Skeletal muscle tissue (tissue), 4 donors: ENCODE results near the gene TMEM39B. TPM values are rescaled to one million over a fixed set of nuclear protein-coding genes. Genes with fewer than 3 reads are reported as not detected.

Experiments
- H3K27ac ChIP-seq: one replicate; pipeline ENCODE4 v1.7.0; 2013; ENCODE audit warnings: mild to moderate bottlenecking, low read depth, low read length, inconsistent platforms
- H3K27me3 ChIP-seq, 3 donors: one replicate each; pipeline ENCODE4 v1.7.0; 2013; ENCODE audit warnings: low read length in 3 of 3; ENCODE audit not compliant: control insufficient read depth in 3 of 3, insufficient read depth in 3 of 3
- H3K36me3 ChIP-seq, 3 donors: one replicate each; pipeline ENCODE4 v1.7.0; 2013; ENCODE audit warnings: low read length in 3 of 3; ENCODE audit not compliant: control insufficient read depth in 3 of 3, insufficient read depth in 3 of 3
- H3K4me1 ChIP-seq, 3 donors: one replicate each; pipeline ENCODE4 v1.7.0; 2013; ENCODE audit warnings: low read length in 3 of 3, mild to moderate bottlenecking in 3 of 3; ENCODE audit not compliant: control insufficient read depth in 3 of 3, insufficient read depth in 3 of 3
- H3K4me3 ChIP-seq, 3 donors: one replicate each; pipeline ENCODE4 v1.7.0; 2013; ENCODE audit warnings: low read length in 3 of 3
- H3K9ac ChIP-seq, 3 donors: one replicate each; pipeline ENCODE4 v1.7.0; 2013; ENCODE audit warnings: low read length in 3 of 3, mild to moderate bottlenecking in 3 of 3, moderate library complexity in 2 of 3, low read depth in 1 of 3
- H3K9me3 ChIP-seq, 3 donors: one replicate each; pipeline ENCODE4 v1.7.0; 2013; ENCODE audit warnings: low read length in 3 of 3; ENCODE audit not compliant: control insufficient read depth in 3 of 3
- total RNA-seq: library from RNA; depleted of rRNA; stranded (reverse); fragments of >200 nt; gene quantifications from one replicate; pipeline ENCODE4 v1.2.3, GENCODE V29; 2014
- donor health status: Osteomylitis.

The TMEM39B gene
- total RNA-seq, 1 donor from 2014 or later, result 3.7 TPM

- Histone ChIP-seq H3K27me3 (no peaks in the 10 kb centered on the region), H3K4me3 (no peak overlapping the region), H3K36me3 (peaks cover 21 to 45% (median 42%) of the 10 kb centered on the region in 3 donors), H3K4me1 (no peaks in the 10 kb centered on the region), H3K27ac (no peak overlapping the region), H3K9ac (no peak overlapping the region), H3K9me3 (no peaks in the 10 kb centered on the region)
These were observed 27.0 kb upstream of the TMEM39B start for GRCh38 chr1:32045772-32046171.

- H3K4me1 ChIP-seq, result no peaks in the 10 kb centered on the region
- peaks cover 23 to 39% (median 35%) of the 10 kb centered on the region in 3 donors for H3K36me3 ChIP-seq
- H3K4me3 ChIP-seq, result no peak overlapping the region
- H3K9ac ChIP-seq, result no peak overlapping the region
- H3K9me3 ChIP-seq, result no peaks in the 10 kb centered on the region
- H3K27ac ChIP-seq, result no peak overlapping the region
- H3K27me3 ChIP-seq, result no peaks in the 10 kb centered on the region
These were observed 25.0 kb upstream of the TMEM39B start for GRCh38 chr1:32047701-32048100.

- peaks cover 23 to 40% (median 38%) of the 10 kb centered on the region in 3 donors for H3K36me3 ChIP-seq
These were observed 24.3 kb upstream of the TMEM39B start for GRCh38 chr1:32048440-32048839.

GRCh38 chr1:32051706-32052105 lies 21.0 kb upstream of the TMEM39B start:
- Histone ChIP-seq H3K36me3 (peaks cover 30 to 42% (median 42%) of the 10 kb centered on the region in 3 donors), H3K9me3 (no peaks in the 10 kb centered on the region)

More at GRCh38 chr1:32048440-32048839, 24.3 kb upstream of the TMEM39B start:
- Histone ChIP-seq H3K27ac (no peak overlapping the region), H3K9ac (no peak overlapping the region), H3K27me3 (no peaks in the 10 kb centered on the region), H3K9me3 (no peaks in the 10 kb centered on the region), H3K4me3 (no peak overlapping the region), H3K4me1 (no peaks in the 10 kb centered on the region)

GRCh38 chr1:32052887-32053286 lies 19.9 kb upstream of the TMEM39B start:
- Histone ChIP-seq H3K4me3 (no peak overlapping the region), H3K27me3 (no peaks in the 10 kb centered on the region), H3K27ac (no peak overlapping the region), H3K4me1 (no peaks in the 10 kb centered on the region), H3K36me3 (peaks cover 25 to 45% (median 40%) of the 10 kb centered on the region in 3 donors), H3K9me3 (no peaks in the 10 kb centered on the region), H3K9ac (no peak overlapping the region)

More at GRCh38 chr1:32051706-32052105, 21.0 kb upstream of the TMEM39B start:
- Histone ChIP-seq H3K9ac (no peak overlapping the region), H3K27ac (no peak overlapping the region), H3K4me3 (no peak overlapping the region), H3K27me3 (no peaks in the 10 kb centered on the region), H3K4me1 (no peaks in the 10 kb centered on the region)

- Histone ChIP-seq H3K9ac (no peak overlapping the region), H3K4me3 (no peak overlapping the region), H3K9me3 (no peaks in the 10 kb centered on the region), H3K27ac (no peak overlapping the region), H3K36me3 (peaks cover 29 to 56% (median 39%) of the 10 kb centered on the region in 3 donors), H3K27me3 (no peaks in the 10 kb centered on the region), H3K4me1 (no peaks in the 10 kb centered on the region)
These were observed 17.3 kb upstream of the TMEM39B start for GRCh38 chr1:32055416-32055815.

- H3K4me3 ChIP-seq, result no peak overlapping the region
- H3K9ac ChIP-seq, result no peak overlapping the region
- no peak overlapping the region for H3K27ac ChIP-seq
- H3K9me3 ChIP-seq, result no peaks in the 10 kb centered on the region
- H3K27me3 ChIP-seq, result no peaks in the 10 kb centered on the region
- peaks cover 30 to 60% (median 34%) of the 10 kb centered on the region in 3 donors for H3K36me3 ChIP-seq
- H3K4me1 ChIP-seq, result no peaks in the 10 kb centered on the region
These were observed 16.1 kb upstream of the TMEM39B start for GRCh38 chr1:32056598-32056997.

GRCh38 chr1:32060914-32061313 lies 11.8 kb upstream of the TMEM39B start:
- peaks cover 9 to 35% (median 18%) of the 10 kb centered on the region in 3 donors for H3K36me3 ChIP-seq
- no peak overlapping the region for H3K9ac ChIP-seq

GRCh38 chr1:32062867-32063230 lies 9.9 kb upstream of the TMEM39B start:
- Histone ChIP-seq H3K9ac (peak overlapping the region; percentile 26 to 66 (median 60)), H3K9me3 (no peaks in the 10 kb centered on the region), H3K27ac (peak overlapping the region; percentile 86), H3K27me3 (no peaks in the 10 kb centered on the region), H3K36me3 (peaks cover 7 to 24% (median 16%) of the 10 kb centered on the region in 3 donors), H3K4me1 (peaks cover 11 to 17% (median 13%) of the 10 kb centered on the region in 3 donors), H3K4me3 (peak overlapping the region in 1 of 3 donors; percentile 49)

More at GRCh38 chr1:32060914-32061313, 11.8 kb upstream of the TMEM39B start:
- Histone ChIP-seq H3K27me3 (no peaks in the 10 kb centered on the region), H3K27ac (peak overlapping the region; percentile 86), H3K4me1 (peaks cover 11 to 13% (median 12%) of the 10 kb centered on the region in 3 donors), H3K9me3 (no peaks in the 10 kb centered on the region), H3K4me3 (no peak overlapping the region)

GRCh38 chr1:32063261-32063681 lies 9.5 kb upstream of the TMEM39B start:
- peaks cover 7 to 22% (median 15%) of the 10 kb centered on the region in 3 donors for H3K36me3 ChIP-seq
- no peak overlapping the region for H3K4me3 ChIP-seq
- peak overlapping the region in 2 of 3 donors; percentile 60 to 66 for H3K9ac ChIP-seq
- no peaks in the 10 kb centered on the region for H3K9me3 ChIP-seq
- no peaks in the 10 kb centered on the region for H3K27me3 ChIP-seq
- H3K4me1 ChIP-seq, result peaks cover 11 to 17% (median 13%) of the 10 kb centered on the region in 3 donors
- H3K27ac ChIP-seq, result peak overlapping the region; percentile 86
